ENCODE results near the gene RNF41.

DNA sequence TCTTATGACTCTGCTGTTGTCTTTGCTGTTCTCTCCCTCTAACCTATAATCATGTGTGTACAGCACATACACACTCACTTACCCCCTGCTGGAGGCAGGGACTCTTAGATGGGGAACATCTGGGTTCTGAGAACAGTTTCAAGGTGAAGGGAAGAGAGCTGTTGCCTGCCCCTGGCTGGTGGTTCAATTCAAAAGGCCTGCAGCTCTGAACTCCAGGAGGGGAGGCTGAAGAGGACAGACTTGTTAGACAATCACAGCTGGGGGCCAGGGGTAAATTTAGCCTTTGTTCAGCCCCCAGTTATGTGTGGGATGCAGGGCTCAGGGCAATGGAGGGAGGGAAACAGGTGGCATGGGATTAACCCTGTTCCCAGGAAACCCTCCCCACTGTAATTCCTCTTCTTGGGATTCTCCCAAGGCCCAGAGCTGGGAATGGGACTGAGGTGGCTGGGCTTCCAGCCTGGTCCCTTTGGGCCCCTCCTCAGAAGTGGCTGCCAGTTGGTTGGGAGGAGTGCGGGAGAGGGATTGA, 67.4 kb downstream of the RNF41 start:
- TF ChIP-seq EZH2 (IDR thresholded peaks at IDR 0.05; ENCODE audit: borderline replicate concordance, insufficient read depth, low read depth, low read length, poor library complexity, severe bottlenecking) = no peak
- TF ChIP-seq, protein P1, sequence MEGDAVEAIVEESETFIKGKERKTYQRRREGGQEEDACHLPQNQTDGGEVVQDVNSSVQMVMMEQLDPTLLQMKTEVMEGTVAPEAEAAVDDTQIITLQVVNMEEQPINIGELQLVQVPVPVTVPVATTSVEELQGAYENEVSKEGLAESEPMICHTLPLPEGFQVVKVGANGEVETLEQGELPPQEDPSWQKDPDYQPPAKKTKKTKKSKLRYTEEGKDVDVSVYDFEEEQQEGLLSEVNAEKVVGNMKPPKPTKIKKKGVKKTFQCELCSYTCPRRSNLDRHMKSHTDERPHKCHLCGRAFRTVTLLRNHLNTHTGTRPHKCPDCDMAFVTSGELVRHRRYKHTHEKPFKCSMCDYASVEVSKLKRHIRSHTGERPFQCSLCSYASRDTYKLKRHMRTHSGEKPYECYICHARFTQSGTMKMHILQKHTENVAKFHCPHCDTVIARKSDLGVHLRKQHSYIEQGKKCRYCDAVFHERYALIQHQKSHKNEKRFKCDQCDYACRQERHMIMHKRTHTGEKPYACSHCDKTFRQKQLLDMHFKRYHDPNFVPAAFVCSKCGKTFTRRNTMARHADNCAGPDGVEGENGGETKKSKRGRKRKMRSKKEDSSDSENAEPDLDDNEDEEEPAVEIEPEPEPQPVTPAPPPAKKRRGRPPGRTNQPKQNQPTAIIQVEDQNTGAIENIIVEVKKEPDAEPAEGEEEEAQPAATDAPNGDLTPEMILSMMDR (IDR thresholded peaks at IDR 0.05) = no peak
